HG02571 (cell line): ENCODE results near the gene ANKRD33.

Source experiments
- ATAC-seq: cut with Tn5 transposase; IDR thresholded peaks from one replicate; pipeline ENCODE4 v1.9.1; 2021; ENCODE audit warnings: mild to moderate bottlenecking, moderate library complexity; ENCODE audit not compliant: unreplicated experiment

Gene ANKRD33, protein sequence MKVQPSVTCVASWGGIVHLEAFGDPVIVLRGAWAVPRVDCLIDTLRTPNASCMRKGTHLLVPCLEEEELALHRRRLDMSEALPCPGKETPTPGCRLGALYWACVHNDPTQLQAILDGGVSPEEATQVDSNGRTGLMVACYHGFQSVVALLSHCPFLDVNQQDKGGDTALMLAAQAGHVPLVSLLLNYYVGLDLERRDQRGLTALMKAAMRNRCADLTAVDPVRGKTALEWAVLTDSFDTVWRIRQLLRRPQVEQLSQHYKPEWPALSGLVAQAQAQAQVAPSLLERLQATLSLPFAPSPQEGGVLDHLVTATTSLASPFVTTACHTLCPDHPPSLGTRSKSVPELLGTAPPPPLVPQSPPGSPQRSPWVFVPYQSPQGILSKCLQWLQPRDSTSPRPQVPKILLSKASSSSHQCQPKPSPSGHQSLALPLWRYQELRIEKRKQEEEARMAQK

GRCh38 chr12:51887476-51888315 lies at the start of gene ANKRD33:
Gene ANKRD33, plus strand, starts transcription at chr12:51888103. Its CDS starts 84 bp downstream, at chr12:51888187.
- no peak for ATAC-seq

DNA sequence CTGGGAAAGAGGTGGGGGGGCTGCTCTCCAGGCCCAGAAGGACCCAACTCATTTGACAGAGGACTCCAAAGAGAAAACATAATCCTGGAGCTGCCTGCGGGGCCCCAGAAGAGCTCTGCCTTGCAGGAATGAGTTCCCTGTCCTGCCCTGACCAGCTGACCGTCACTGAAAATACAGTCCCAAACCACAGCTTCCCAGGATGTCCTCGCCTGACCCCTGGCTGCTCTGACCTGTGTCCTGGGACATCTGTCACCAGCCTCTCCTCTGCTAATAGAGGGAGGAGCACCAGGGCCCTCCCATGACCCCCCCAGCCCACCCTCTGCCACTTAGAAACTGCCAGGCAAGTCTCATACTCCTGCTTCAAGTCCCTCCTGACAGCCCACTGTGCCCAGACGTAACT lies 49.1 kb upstream of the ANKRD33 start:
- ATAC-seq = no peak

DNA sequence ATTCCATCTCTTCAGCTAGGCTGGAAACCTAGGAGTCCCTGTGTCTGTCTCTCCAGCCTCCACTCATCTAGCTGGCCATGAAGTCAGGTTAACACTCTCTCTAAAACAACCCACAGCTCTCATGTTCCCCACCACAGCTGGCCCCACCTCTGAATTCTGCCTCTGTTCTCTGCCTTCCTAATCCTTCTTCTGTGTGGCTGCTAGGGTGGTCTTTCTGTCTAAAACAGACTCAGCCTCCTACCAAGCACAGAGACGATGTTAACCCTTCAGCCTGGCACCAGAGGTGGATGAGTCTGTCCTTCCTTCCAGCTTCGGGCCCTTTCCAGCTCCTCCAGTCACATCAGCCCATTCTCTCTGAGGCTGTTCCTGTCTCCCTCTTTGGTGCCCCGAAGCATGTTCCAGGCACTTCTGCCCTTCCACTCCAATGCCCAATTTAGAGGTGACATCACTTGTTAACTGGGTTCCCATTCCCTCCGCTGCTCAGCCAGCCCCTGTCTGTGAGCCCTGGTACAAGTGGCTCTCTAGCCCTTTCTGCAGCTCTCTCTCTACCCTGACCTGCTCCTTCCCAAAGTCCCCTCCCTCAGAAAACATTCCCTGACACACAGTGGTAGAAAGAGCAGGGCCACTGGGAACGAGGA lies 48.5 kb upstream of the ANKRD33 start:
- ATAC-seq = no peak

GRCh38 chr12:51840966-51841365 lies 46.9 kb upstream of the ANKRD33 start:
- no peak for ATAC-seq

DNA sequence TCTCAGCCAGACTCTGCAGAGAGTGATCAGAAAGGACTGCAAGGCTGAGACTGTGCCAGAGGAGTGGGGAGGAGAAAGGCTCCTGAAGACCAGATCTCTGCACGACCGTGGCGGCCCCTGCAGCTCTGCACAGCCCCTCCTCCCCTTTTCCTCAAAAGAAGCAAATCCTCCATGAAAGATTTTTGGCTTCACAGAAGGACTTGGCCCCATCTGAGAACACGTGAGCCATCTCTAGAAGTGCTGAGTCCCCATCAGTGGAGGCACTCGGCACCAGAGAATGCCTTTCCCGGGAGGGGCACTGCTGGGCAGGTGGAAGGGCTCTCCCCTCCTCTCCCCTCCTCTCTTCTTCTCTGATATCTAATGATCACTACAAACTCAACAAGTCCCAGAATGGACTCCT lies 46.2 kb upstream of the ANKRD33 start:
- no peak for ATAC-seq

GRCh38 chr12:51844854-51845253 lies 43.0 kb upstream of the ANKRD33 start:
- no peak for ATAC-seq

GRCh38 chr12:51845482-51845881 lies 42.4 kb upstream of the ANKRD33 start:
- no peak for ATAC-seq

DNA sequence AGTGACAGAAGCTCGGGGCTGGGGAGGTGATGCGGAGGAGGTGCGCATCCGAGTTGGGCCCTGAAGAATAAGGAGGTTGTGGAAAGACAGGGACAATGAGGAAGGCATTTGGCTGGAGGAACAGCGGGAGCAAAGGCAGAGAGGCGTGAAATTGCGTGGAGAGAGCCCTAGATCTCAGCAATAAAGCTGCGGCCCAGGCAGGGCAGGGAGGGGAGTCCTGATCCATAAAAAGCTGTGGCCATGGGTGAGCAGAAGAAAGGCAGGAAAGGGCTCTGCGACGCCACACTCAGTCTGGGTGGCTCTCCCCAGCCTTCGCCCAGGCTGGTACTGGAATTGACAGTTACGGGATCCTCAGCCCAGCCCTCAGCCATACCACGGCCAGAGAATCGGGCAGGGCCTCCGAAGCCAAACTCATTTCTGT lies 41.6 kb upstream of the ANKRD33 start:
- ATAC-seq = no peak

- ATAC-seq = no peak
Observed at GRCh38 chr12:51846911-51847642, 40.8 kb upstream of the ANKRD33 start.

DNA sequence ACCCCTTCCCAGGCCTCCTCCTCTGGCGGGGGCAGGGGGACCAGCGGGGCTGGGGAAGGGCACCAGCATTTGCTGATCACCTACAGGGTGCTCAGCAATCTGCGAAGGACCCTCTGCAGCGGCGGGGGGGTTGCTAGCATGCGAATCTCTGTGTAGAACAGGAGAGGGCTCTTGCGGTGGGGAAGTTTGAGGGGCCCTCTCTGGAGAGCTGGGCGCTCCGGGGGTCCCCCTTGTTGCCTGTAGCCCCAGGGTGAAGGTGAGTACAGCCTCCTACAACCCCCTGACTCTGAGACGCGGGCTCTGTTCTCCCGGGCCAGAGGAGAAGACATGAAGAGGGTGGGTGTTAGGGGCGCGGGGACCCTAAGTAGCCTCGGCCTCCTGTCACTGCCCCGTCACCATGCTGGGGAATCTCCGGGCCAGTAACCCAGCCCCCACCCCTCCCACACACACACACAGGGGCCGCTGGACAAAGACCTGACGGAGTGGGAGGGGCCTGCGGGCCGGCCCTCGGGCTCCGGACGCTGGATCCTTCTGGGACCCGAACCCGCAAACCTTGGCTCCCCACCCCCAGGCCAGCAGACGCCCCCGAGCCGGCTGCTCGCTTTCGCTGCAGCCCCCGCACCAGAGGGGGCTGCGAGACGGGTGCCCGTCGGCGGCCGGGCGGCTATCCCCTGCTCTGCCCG lies 40.1 kb upstream of the ANKRD33 start:
- no peak for ATAC-seq

GRCh38 chr12:51848326-51848727 lies 39.6 kb upstream of the ANKRD33 start, which contains the start of gene FIGNL2:
Gene FIGNL2, minus strand, starts transcription at chr12:51848718. Its CDS starts 26,305 bp downstream, at chr12:51822413.
- ATAC-seq = no peak

DNA sequence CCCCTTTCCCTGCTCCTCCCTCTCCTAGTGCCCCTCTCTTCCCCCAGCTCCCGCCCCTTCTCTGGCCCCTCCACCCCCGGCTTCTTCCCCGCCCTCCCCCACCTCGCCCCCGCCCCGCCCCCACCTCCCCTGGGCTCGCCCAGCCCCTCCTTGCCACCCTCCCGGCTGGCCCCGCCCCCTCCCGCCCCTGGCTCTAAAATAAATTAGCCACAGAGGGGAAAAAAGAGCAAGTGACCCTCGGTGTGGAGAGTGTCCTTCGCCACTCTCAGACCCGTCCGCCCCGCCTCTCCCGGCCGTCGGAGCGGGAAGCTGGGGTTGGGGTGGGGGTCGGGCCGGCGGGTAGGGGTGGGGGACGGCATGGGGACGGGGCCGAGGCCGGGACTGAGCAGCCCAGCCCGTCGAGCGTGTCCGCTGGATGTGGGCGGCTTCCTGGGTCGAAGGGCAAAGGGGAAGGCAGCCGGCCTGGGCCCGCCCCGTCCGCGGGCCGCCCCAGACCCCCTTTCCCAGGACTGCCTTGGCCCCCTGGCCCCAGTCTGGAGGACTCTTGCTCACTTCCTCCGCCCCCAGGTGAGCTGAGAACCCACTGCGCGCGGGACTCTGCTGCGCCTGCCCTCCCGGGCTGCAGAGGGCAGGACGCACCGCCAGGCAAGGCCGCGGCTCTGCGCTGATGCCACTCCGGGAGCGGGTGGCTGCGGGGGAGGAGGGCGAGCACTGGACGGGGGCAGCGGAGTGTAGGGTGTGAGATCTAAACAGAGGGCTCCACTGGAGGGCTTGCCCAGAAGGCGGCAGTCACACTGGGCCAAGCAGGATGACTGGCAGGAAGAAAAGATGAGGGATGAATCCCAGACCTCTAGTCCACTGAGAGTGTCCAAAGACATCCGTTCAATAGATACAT lies 38.8 kb upstream of the ANKRD33 start:
- ATAC-seq = no peak

DNA sequence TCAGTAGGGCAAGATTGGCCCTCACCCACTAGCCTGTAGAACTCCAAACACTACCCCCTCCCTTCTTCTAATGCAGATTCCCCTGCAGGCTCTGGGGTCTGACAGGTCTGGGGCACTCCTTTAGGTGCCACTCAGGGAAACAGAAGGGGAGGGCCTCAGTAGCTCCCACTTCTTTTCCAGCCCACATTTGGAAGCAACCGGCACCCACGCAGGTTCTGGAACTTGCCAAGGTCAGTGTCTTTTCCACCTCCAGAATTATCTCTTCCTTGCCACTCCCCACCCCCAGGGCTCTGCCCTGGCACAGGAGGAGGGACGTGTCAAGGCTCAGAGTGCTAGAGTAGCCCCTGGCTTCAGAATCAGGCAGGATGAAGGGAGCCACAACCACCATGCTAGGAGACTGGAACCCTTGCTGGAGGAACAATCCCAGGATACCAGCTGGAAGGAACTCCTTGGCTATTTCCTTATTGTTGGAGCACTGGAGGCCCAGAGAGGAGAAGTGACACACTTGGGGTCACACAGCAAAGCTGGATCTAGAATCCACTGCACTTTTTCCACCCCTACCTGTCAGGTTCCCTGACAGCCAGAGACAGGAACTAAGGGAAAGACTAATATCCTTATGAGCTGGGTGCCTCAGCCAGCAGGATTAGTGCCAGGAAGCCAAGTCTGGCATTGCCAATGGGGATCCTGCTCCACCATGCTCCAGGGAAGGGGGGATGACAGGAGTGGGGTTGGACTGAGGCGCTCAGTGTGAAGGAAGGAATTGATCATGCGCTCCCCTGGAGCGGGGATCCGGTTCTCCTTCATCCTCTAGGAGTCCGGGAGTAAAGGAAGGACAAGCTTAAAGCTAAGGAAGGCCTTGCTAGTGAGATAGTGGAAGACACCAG lies 37.6 kb upstream of the ANKRD33 start:
- no peak for ATAC-seq

DNA sequence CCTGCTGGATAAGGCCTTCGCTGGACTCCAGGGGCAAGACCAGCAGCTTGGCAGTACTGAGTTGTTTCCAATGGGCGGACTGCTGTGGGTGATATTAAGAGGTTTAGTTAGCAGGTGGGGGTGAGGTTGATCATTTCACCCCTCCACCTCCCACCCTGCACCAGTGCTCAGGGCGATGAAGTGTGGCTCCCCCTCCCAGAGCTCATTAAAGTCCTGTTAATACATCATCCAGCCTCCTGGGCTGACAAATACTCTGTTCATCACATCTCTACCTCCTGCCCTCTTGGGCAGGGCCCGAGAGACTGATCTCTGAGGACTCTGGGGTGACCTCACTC lies 37.0 kb upstream of the ANKRD33 start:
- ATAC-seq = no peak

- ATAC-seq = no peak
Observed at GRCh38 chr12:51851413-51852124, 36.3 kb upstream of the ANKRD33 start.

DNA sequence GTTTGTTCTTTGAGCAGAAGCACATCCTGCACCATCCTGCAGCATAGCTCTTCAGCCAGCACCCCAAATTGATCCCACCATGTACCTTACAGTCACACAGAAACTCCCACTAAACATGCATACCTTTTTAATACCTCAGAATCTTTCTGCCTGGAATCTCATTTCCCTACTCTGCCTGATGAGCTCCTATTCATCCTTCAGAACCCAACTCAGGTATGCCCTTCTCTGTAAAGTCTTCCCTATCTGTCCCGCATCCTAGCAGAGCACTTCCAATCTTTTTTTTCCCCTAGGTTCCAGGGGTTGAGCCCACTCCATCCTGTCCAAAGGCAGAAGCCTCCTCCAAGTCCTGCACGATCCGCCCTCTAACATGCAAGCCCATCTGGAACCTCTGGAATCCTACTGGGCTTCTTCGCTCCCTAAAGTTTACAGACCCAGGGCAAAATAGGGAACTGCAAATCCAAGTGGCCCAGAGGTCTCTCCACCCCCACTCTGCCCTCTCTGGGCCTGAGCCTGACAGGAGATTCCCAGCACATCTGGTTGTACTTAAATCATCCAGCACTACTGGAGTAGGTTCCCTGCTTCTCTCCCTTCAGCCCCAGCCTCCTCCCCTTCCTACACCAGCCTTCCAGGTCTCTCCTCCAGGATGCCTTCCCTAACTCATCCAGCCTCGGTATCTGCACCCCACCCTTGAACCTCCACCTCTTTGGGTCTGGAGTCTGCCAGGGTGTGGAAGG lies 35.3 kb upstream of the ANKRD33 start:
- no peak for ATAC-seq
